ENCODE measurements around the gene ZNF598. TPM values are rescaled to one million over a fixed set of nuclear protein-coding genes. Genes with fewer than 3 reads are reported as not detected.

The ZNF598 gene
- total and polyA plus RNA-seq, 2 of the 13 experiments (the other 11 are each of a cell fraction or from before 2014, with no cell fraction given): 13.5 to 14.2 TPM

- no peak for TF ChIP-seq ZNF800 (CRISPR knock-in tag; IDR thresholded peaks at IDR 0.05)
- 0 out of 2 replicates have a peak, but pooled peaks have one; percentile 22 for TF ChIP-seq PRDM15 (CRISPR knock-in tag; IDR thresholded peaks at IDR 0.05)
- no peak for TF ChIP-seq MNT (IDR thresholded peaks at IDR 0.05)
Observed at GRCh38 chr16:2026461-2027023, 16.9 kb upstream of the ZNF598 start, which contains the start of gene NHERF2 (continued).

Measured in HepG2 (cell line).